ACC112 (cell line): ENCODE results near the gene JDP2.

Experiments
- H2AFZ ChIP-seq: fragments of 200-600 bp; sonication (generic); one replicate; pipeline ENCODE4 v1.6.0; 2017; ENCODE audit warnings: antibody characterized with exemption, low read length; ENCODE audit not compliant: unreplicated experiment
- H3K27ac ChIP-seq: fragments of 200-600 bp; sonication (generic); 2 replicates; pipeline ENCODE4 v1.5.1; 2014; ENCODE audit warnings: low read depth, mild to moderate bottlenecking, antibody characterized with exemption, low read length, moderate library complexity
- H3K27me3 ChIP-seq: fragments of 200-600 bp; sonication (generic); 2 replicates; pipeline ENCODE4 v1.6.1; 2014; ENCODE audit warnings: mild to moderate bottlenecking, antibody characterized with exemption, low read length, moderate library complexity, mixed read lengths; ENCODE audit not compliant: insufficient read depth
- H3K36me3 ChIP-seq: fragments of 200-600 bp; sonication (generic); 2 replicates; pipeline ENCODE4 v1.6.1; 2016; ENCODE audit warnings: mild to moderate bottlenecking, antibody characterized with exemption, low read length, moderate library complexity, mixed read lengths; ENCODE audit not compliant: insufficient read depth
- H3K4me1 ChIP-seq: fragments of 200-600 bp; sonication (generic); one replicate; pipeline ENCODE4 v1.6.1; 2016; ENCODE audit warnings: low read length, mixed read lengths; ENCODE audit not compliant: insufficient read depth, unreplicated experiment, control insufficient read depth
- H3K4me3 ChIP-seq: fragments of 200-600 bp; sonication (generic); 2 replicates; pipeline ENCODE4 v1.5.1; 2014; ENCODE audit warnings: mild to moderate bottlenecking, low read depth, low read length
- H3K79me2 ChIP-seq: fragments of 200-600 bp; sonication (generic); one replicate; pipeline ENCODE4 v1.6.0; 2016; ENCODE audit warnings: low read length; ENCODE audit not compliant: control insufficient read depth, unreplicated experiment, insufficient read depth

The JDP2 gene

GRCh38 chr14:75428230-75429104 is 645 bp downstream of the JDP2 start:
- Histone ChIP-seq H3K4me3 (peak overlapping the region; percentile 92), H2AFZ (peak overlapping the region; percentile 43), H3K4me1 (peaks cover 28% of the 10 kb centered on the region), H3K79me2 (peaks cover 39% of the 10 kb centered on the region), H3K36me3 (peaks cover 8% of the 10 kb centered on the region; the same call in 1 of the 2 replicates), H3K27me3 (peaks cover 5% of the 10 kb centered on the region; the same call in 1 of the 2 replicates), H3K27ac (no peak overlapping the region)

DNA sequence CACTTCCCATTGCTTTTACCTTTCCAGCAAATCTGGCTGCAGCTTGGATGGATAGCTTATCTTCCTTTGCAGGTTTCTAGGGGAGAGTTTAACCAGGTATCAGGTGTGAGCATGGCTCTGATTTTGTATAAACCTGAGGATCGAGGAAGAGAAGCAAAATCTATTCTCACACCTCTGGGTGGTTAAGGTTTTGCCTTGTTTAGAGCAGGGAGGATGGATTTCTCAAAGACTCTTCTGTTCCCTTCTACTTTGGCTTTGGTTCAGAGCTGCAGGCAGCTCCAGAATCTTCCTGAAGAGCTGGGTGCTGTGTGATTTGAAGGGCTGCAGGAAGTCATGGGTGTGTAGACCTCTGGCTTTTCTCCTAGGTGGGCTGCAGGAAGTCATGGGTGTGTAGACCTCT is 1.7 kb downstream of the JDP2 start:
- peaks cover 28% of the 10 kb centered on the region for H3K4me1 ChIP-seq
- H2AFZ ChIP-seq: no peak overlapping the region
- peaks cover 15% of the 10 kb centered on the region; the same call in 1 of the 2 replicates for H3K36me3 ChIP-seq
- H3K79me2 ChIP-seq: peaks cover 49% of the 10 kb centered on the region
- H3K27ac ChIP-seq: no peak overlapping the region
- H3K27me3 ChIP-seq: no peaks in the 10 kb centered on the region
- H3K4me3 ChIP-seq: peak overlapping the region; percentile 92

GRCh38 chr14:75430116-75430515 is 2.3 kb downstream of the JDP2 start:
- no peaks in the 10 kb centered on the region for H3K27me3 ChIP-seq
- H3K79me2 ChIP-seq: peaks cover 50% of the 10 kb centered on the region
- no peak overlapping the region for H2AFZ ChIP-seq
- no peak overlapping the region for H3K27ac ChIP-seq
- peaks cover 19% of the 10 kb centered on the region; the same call in 1 of the 2 replicates for H3K36me3 ChIP-seq
- H3K4me1 ChIP-seq: peaks cover 28% of the 10 kb centered on the region
- peak overlapping the region; percentile 92 for H3K4me3 ChIP-seq

GRCh38 chr14:75430526-75430925 is 2.7 kb downstream of the JDP2 start:
- Histone ChIP-seq H3K4me3 (peak overlapping the region; percentile 92), H3K36me3 (peaks cover 21% of the 10 kb centered on the region; the same call in 1 of the 2 replicates), H3K79me2 (peaks cover 50% of the 10 kb centered on the region), H3K4me1 (peaks cover 28% of the 10 kb centered on the region), H3K27me3 (no peaks in the 10 kb centered on the region), H3K27ac (no peak overlapping the region), H2AFZ (no peak overlapping the region)

GRCh38 chr14:75430976-75431375 is 3.2 kb downstream of the JDP2 start:
- Histone ChIP-seq H3K36me3 (peaks cover 21% of the 10 kb centered on the region; the same call in 1 of the 2 replicates), H3K4me3 (peak overlapping the region; percentile 92), H3K4me1 (peaks cover 28% of the 10 kb centered on the region), H2AFZ (no peak overlapping the region), H3K27ac (no peak overlapping the region), H3K79me2 (peaks cover 50% of the 10 kb centered on the region), H3K27me3 (no peaks in the 10 kb centered on the region)

DNA sequence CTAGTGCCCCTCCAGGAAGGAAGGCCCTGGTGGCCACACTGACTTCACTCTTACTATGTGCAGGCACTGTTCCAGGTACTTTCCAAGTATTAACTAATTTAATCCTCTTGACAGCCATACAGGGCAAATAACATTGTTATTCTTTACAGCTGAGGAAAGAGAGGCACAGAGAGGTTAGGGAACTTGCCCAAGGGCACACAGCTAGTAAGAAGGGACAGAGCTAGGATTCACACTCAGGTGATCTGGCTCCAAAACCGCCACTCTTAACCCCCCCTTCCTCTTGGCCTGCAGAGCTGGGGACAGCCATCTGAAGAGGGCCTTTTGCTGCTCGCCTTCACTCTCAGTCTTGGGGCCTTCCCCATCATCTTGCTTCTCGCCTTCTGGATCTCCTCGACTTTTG is 4.0 kb downstream of the JDP2 start:
- H3K4me1 ChIP-seq: peaks cover 28% of the 10 kb centered on the region
- peaks cover 27% of the 10 kb centered on the region for H3K36me3 ChIP-seq
- no peaks in the 10 kb centered on the region for H3K27me3 ChIP-seq
- H2AFZ ChIP-seq: no peak overlapping the region
- peaks cover 50% of the 10 kb centered on the region for H3K79me2 ChIP-seq
- H3K27ac ChIP-seq: no peak overlapping the region
- no peak overlapping the region for H3K4me3 ChIP-seq

DNA sequence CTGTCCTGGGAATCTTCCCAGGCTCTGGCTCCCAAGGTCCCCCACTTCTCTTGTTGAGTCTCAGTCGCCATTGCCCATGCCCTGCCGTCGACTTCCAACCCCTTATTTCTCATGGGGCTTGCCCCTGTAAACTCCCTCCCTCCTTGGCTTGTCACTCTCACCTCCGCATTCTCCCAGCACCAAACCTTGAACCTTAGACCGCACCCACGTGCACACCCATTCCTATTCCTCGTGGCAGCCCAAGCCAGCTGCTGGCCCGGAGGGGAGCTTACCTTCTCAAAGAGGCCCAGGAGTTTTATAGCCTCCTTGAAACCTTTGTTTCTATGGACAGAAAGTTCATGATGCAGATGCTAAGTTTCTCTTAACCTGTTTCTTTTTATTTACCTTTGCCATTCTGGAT is 4.6 kb downstream of the JDP2 start:
- Histone ChIP-seq H3K79me2 (peaks cover 50% of the 10 kb centered on the region), H3K4me3 (no peak overlapping the region), H3K4me1 (peaks cover 28% of the 10 kb centered on the region), H2AFZ (no peak overlapping the region), H3K27ac (no peak overlapping the region), H3K27me3 (no peaks in the 10 kb centered on the region), H3K36me3 (peaks cover 27% of the 10 kb centered on the region)

- peaks cover 48% of the 10 kb centered on the region for H3K79me2 ChIP-seq
- H3K36me3 ChIP-seq: peaks cover 27% of the 10 kb centered on the region
- H3K27me3 ChIP-seq: no peaks in the 10 kb centered on the region
- H2AFZ ChIP-seq: no peak overlapping the region
- no peak overlapping the region for H3K27ac ChIP-seq
- H3K4me3 ChIP-seq: no peak overlapping the region
- H3K4me1 ChIP-seq: peaks cover 28% of the 10 kb centered on the region
These were observed 5.8 kb downstream of the JDP2 start for GRCh38 chr14:75433631-75434071.

GRCh38 chr14:75434138-75434889 is 6.5 kb downstream of the JDP2 start:
- Histone ChIP-seq H3K4me1 (peaks cover 28% of the 10 kb centered on the region), H3K79me2 (peaks cover 41% of the 10 kb centered on the region), H3K27ac (no peak overlapping the region), H3K4me3 (no peak overlapping the region), H3K36me3 (peaks cover 27% of the 10 kb centered on the region), H3K27me3 (no peaks in the 10 kb centered on the region), H2AFZ (no peak overlapping the region)

DNA sequence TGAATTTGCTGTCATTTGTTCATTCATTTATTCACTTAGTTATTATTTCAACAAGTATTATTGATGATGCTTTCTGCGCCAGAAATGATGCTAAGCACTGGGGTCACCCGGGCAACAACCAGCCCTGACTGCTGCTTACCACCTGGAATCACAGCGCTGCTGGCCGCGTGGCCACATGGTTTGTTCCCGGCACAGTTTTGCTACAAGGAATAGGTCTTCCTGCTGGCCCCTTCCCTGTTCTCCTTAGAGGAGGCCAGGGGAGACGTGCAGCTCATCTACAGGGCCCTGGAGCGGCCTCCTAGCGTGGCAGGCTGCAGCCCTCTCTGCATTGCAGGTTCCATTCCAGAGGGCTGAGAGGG is 7.0 kb downstream of the JDP2 start:
- H3K4me3 ChIP-seq: no peak overlapping the region
- H3K79me2 ChIP-seq: peaks cover 37% of the 10 kb centered on the region
- no peak overlapping the region for H2AFZ ChIP-seq
- peaks cover 27% of the 10 kb centered on the region for H3K36me3 ChIP-seq
- no peaks in the 10 kb centered on the region for H3K27me3 ChIP-seq
- no peak overlapping the region for H3K27ac ChIP-seq
- peaks cover 23% of the 10 kb centered on the region for H3K4me1 ChIP-seq
